Mononuclear cell (primary cell): Measurements from ENCODE around the gene EIF2B4. TPM values are rescaled to one million over a fixed set of nuclear protein-coding genes. Genes with fewer than 3 reads are reported as not detected.
"Not testable (repeated sequence)": the region's sequence is repeated elsewhere in the genome, so short reads cannot be mapped to it uniquely, and the experiment has no call there.

Experiments
- H3K27me3 ChIP-seq: 2 replicates; pipeline ENCODE4 v1.6.0; 2011; ENCODE audit warnings: low read length, control low read depth; ENCODE audit not compliant: insufficient read depth
- H3K4me1 ChIP-seq: 2 replicates; pipeline ENCODE4 v1.5.1; 2011; ENCODE audit warnings: mild to moderate bottlenecking, low read length, control low read depth; ENCODE audit not compliant: insufficient read depth
- H3K4me3 ChIP-seq: 2 replicates; pipeline ENCODE4 v1.5.1; 2011; ENCODE audit warnings: mild to moderate bottlenecking, low read length, moderate library complexity
- H3K9me3 ChIP-seq: 2 replicates; pipeline ENCODE4 v1.5.1; 2011; ENCODE audit warnings: low read depth, mild to moderate bottlenecking, control low read depth, low read length
- total RNA-seq: library from RNA; depleted of rRNA; stranded (reverse); fragments of >200 nt; gene quantifications from one replicate; pipeline ENCODE4 v1.2.3, GENCODE V29; 2012

EIF2B4 gene
- total RNA-seq, 1 donor: 8.8 TPM

DNA sequence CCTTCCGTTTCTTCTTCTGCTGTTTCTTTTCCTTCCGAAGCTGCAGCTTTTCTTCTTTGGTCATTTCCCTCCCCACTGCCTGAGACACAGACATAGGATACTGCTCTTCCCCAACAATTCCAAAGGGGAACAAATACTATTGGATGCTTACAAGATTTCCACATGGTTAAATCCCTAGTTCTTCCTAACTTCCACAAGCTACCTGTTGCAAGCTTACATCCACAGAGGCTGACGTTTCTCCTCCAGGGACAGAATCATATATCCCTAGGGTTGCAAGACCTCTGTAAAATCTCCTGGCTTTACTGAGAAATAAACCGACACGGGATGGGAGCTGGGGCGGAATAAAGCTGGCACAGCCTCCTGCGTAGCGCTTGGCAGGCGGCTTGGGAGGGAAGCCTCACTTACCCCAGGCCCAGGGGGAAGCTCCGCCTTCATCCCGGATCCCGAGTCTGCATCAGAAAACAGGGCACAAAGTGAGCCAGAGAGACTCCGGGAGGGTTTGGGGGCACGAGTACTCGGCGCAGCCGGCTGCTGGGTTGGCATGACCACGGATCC is 590 bp downstream of the EIF2B4 start:
- Histone ChIP-seq H3K27me3 (no peaks in the 10 kb centered on the region), H3K9me3 (no peaks in the 10 kb centered on the region), H3K4me1 (peaks cover 37% of the 10 kb centered on the region), H3K4me3 (peak overlapping the region; percentile 80)

DNA sequence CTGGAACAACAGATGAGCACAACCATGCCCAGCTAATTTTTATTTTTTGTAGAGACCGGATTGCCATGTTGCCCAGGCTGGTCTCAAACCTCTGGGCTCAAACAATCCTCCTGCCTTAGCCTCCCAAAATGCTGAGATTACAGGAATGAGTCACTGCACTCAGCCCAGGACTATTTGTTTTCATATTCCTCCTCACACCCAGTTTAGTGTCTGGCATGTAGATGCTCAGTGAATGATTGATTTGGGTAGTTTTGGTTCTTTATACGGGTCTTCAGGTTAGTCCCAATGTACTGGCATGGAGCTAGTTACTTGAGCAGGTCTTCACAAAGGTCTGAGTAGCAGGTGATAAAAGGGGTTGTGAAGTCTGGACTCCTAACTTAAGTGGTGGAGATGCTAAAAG is 6.2 kb downstream of the EIF2B4 start:
- Histone ChIP-seq H3K9me3 (no peaks in the 10 kb centered on the region), H3K4me3 (no peak overlapping the region), H3K27me3 (no peaks in the 10 kb centered on the region), H3K4me1 (peaks cover 5% of the 10 kb centered on the region)

DNA sequence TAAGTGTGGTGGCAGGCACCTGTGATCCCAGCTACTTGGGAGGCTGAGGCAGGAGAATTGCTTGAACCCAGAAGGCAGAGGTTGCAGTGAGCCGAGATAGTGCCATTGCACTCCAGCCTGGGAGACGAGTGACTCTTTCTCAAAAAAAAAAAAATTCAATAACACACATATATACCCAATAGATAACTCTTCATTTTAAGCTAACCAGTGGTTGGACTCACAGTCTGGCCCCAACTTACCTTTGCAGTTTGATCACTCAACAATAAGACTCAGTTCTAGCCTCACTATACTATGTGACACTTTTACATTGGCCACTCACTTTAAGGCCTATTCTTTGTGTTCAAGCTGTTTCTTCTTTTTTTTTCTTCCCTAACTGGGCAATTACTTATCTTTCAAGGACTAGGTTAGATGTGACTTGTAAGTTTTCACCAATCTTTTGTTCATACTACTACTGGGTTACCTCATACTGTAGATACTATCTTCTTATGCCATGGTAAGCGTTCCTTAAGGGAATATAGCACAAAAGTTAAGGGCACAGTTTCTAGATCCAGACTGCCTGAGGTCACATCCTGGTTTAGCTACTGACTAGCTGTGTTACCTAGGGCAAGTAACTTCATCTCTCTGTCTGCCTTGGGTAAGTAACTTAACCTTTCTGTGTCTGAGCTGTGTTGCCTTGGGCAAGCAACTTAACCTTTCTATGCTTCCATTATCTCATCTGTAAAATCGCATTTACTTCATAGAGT is 7.3 kb downstream of the EIF2B4 start:
- Histone ChIP-seq H3K4me3 (no peak overlapping the region), H3K9me3 (no peaks in the 10 kb centered on the region), H3K4me1 (peaks cover 5% of the 10 kb centered on the region), H3K27me3 (no peaks in the 10 kb centered on the region)

DNA sequence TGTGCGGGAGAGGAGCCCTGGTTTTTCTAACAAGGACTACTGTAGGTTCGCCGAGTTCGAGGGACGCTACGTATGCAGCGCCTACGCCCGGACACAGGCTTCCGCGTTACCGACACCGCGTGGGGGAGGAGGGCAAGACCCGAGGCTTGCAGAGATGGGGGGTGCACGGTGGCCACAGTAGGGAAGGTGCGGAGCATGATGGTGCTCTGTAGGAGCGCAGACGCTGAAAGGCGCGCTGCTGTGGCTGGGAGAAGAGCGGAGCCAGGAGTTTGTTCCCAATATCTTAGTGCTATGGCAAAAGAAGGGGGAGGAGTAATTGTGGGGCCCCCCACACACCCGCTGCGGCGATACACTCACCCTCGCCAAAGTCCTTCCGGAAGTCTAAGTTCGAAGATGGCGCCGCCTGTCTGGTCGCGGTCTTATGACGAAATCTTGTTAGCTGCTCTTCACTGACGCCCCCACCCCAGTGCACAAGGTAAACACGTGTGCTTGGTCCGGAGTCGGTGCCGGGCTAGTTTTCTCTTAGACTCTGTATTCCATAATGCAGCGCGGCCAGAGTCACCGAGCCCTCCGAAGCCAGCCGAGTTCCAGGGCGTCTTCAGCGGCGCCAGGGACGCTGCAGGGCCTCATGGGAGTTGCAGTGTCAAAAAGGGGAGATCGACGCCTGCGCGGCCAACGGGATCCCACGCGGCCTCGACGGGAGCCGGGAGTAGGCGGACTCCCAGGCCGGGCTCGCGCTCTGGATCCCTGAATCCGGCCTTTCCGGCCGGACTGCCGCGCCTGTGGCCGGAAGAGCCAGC is 13.6 kb downstream of the EIF2B4 start, which contains the start of gene GTF3C2:
TSS of gene GTF3C2 (minus strand) at position 383 of the 800 bp plus-strand sequence. CDS start 13,210 bp downstream, outside the sequence.
- Histone ChIP-seq H3K27me3 (no peaks in the 10 kb centered on the region), H3K9me3 (no peaks in the 10 kb centered on the region), H3K4me3 (peak within 1 kb of the TSS; percentile 67), H3K4me1 (peaks cover 45% of the 10 kb centered on the region)

DNA sequence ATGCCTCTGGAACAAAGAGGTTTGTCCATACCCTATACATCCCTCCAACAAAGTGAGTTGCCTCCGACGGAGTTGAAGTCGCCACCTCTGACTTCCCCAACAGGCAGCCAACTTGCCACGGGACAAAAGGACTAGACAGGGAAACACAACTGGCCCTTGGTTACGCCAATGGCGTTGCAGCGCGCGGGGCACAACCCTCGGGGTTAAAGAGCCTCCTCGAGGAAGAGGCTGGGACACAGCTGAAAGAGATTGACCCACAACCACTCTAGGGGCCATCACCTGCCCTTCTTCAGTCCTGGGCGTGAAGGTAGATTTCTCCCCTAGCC is 14.1 kb downstream of the EIF2B4 start:
- H3K27me3 ChIP-seq: no peaks in the 10 kb centered on the region
- H3K4me1 ChIP-seq: peaks cover 48% of the 10 kb centered on the region
- peak overlapping the region; percentile 67 for H3K4me3 ChIP-seq
- no peaks in the 10 kb centered on the region for H3K9me3 ChIP-seq

DNA sequence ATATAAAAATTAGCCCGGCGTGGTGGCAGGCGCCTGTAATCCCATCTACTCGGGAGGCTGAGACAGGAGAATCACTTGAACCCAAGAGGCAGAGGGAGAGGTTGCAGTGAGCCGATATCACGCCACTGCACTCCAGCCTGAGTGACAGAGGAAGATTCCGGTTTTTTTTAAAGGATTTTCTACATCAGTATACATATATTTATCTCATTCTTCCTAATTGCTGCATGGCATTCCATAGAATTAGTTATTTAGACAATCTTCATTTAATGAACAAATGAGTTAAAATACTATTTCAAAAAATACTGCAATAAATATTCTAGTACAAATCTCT is 15.6 kb downstream of the EIF2B4 start:
- Histone ChIP-seq H3K4me1 (peaks cover 48% of the 10 kb centered on the region), H3K27me3 (no peaks in the 10 kb centered on the region), H3K4me3 (no peak overlapping the region), H3K9me3 (no peaks in the 10 kb centered on the region)

DNA sequence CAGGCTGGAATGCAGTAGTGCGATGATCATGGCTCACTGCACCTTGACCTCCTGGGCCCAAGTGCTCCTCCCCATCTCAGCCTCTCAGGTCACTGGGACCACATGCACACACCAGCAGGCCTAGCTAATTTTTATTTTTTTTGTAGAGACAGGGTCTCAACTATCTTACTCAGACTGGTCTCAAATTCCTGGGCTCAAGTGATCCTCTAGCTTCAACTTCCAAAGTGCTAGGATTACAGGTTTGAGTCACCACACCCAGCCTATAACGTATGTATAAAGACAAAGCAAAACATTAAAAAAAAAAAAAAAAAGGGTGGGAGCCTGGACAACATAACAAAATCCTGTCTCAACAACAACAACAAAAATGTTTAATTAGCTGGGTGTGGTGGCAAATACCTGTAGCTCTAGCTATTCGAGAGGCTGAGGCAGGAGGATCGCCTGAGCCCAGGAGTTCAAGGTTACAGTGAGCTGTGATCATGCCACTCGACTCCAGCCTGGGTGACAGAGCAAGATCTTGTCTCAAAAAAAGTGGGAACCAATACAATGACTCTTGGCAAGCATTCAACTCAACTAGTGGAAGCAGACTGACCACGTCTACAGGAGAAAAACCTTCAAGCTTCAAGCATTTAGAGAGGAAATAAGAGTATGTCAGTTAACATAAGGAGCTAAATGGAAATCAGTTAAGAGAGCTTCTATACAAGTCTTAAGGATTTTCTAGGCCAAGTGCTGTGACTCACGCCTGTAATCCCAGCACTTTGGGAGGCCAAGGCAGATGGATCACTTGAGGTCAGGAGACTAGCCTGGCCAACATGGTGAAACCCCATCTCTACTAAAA is 16.2 kb downstream of the EIF2B4 start:
- H3K4me1 ChIP-seq: peaks cover 48% of the 10 kb centered on the region

DNA sequence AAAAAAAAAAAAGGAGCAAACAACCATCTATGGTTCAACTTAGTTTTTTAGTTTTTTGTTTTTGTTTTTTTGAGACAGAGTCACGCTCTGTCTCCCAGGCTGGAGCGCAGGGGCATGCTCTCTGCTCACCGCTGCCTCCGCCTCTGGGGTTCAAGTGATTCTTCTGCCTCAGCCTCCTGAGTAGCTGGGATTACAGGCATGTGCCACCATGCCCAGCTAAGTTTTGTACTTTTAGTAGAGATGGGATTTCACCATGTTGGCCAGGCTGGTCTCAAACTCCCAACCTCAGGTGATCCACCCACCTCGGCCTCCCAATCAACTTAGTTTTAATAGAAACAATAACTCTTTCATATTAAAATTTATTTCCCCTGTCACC is 16.8 kb downstream of the EIF2B4 start:
- not testable (repeated sequence) for H3K27me3 ChIP-seq, H3K4me3 ChIP-seq, H3K9me3 ChIP-seq
- H3K4me1 ChIP-seq: peaks cover 48% of the 10 kb centered on the region

More for the DNA sequence above, 16.2 kb downstream of the EIF2B4 start:
- Histone ChIP-seq H3K4me3 (no peak overlapping the region), H3K9me3 (no peaks in the 10 kb centered on the region), H3K27me3 (no peaks in the 10 kb centered on the region)

DNA sequence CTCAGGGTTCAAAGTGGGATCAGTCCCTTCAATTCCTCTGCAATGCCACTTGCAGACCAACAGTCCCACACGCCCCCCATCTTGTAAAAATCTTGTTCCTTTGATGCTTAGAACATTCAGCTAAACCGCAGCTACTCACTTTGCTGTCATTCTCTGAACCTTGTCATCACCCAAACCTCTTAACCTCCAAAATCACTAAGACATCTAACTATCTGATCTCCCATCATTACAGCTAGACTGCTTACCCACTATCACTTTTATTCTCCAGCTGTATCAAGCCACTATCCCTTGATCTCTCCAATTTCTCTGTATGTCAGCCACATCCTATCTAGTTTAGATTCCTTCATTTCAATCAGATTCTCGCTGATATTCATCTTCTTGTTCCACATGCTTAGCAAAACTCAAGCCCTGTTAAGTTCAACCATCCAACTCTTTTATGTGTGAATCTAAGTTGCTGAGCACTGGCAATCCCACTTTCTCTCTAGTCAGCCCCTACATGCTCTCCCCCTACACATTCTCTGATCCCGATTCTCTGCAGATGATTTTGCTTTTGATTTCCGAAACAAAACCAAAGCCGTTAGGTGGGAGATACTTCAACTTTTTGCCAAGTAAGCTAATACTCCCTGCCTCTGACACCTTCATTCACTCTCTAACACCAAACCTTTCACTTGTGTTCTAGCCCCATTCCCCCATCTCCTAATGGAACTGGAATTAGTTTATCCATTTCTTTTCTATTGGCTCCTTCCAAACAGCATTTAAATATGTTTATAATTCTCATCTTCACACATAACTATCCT is 18.1 kb downstream of the EIF2B4 start:
- no peaks in the 10 kb centered on the region for H3K27me3 ChIP-seq
- no peak overlapping the region for H3K4me3 ChIP-seq
- peaks cover 35% of the 10 kb centered on the region for H3K4me1 ChIP-seq
- no peaks in the 10 kb centered on the region for H3K9me3 ChIP-seq

DNA sequence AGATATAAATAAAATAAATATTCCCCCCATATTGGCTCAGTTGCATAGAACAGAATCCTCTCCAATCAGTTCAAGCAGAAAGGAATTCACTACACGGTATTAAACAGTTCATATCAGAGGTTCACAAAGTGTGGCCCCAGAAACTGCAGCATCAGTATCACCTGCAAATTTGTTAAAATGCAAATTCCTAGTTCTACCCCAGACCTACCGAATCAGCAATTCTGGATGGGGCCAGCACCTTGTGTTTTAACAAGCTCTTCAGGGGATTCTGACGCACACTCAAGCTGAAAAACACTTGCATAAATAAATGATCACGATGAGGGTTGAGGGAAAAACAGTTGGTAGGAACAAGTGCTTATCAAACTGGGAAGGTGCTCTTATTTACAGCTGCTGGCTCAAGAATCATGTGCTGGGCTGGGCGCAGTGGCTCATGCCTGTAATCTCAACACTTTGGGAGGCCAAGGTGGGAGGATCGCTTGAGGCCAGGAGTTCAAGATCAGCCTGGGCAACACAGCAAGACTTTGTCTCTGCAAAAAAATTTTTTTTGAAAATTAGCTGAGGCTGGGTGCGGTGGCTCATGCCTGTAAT is 19.9 kb downstream of the EIF2B4 start:
- Histone ChIP-seq H3K9me3 (no peaks in the 10 kb centered on the region), H3K4me1 (peaks cover 30% of the 10 kb centered on the region), H3K27me3 (no peaks in the 10 kb centered on the region), H3K4me3 (no peak overlapping the region)

DNA sequence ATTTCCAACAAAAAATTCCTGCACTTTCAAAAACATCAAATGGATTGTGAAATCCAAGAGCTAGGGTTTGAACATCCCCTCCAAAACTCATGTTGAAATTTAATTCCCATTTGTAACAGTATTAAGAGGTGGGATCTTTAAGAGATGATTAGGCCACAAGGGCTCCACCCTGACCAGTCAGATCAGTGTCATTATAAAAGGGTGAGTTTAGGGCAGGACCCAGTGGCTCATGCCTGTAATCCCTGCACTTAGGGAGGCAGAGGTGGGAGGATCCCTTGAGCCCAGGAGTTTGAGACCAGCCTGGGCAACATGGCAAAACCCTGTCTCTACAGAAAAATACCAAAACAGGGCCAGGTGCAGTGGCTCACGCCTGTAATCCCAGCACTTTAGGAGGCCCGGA is 22.5 kb downstream of the EIF2B4 start:
- peaks cover 10% of the 10 kb centered on the region for H3K4me1 ChIP-seq
- no peaks in the 10 kb centered on the region for H3K27me3 ChIP-seq
- no peaks in the 10 kb centered on the region for H3K9me3 ChIP-seq
- H3K4me3 ChIP-seq: no peak overlapping the region

DNA sequence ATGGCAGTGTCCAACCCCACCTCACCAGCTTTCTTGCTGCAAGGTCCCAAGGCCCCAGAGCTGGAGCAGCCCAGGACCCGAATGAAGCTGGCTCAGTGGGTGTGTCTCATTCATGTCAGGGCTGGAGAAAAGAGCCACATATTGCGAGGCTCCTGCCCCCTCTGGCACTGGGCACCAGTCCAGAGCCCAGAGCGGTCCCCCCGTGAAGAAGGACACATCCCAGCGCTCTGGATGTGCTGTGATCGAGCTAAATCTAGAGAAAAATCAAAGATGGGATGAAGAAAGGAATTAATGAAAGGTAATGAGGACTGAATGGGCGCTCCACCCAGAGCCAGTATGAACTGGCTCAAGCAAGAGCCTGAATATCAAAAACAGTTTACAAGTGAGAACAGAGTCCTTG is 34.0 kb downstream of the EIF2B4 start:
- Histone ChIP-seq H3K4me1 (no peaks in the 10 kb centered on the region), H3K9me3 (no peaks in the 10 kb centered on the region), H3K27me3 (no peaks in the 10 kb centered on the region), H3K4me3 (no peak overlapping the region)

DNA sequence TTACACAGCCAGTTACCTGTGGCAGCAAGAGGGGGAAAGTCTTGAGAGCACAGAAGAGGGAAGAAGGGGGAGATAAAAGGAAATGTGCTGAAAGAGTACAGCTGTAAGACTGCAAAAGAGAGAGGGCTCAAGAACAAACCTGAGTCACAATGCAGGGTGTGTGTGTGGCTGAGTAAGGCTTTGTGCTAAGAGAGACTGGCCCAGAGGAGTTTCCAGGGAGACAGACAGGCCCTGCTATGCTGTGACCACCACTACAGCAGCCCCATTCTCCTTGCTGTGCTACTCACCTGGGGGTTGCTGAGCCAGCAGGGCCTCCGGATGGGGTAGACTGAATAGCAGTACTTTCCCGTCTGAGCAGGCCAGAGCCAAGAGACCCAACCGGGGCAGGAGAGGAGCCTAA is 34.8 kb downstream of the EIF2B4 start:
- Histone ChIP-seq H3K27me3 (no peaks in the 10 kb centered on the region), H3K4me3 (no peak overlapping the region), H3K4me1 (no peaks in the 10 kb centered on the region), H3K9me3 (no peaks in the 10 kb centered on the region)

DNA sequence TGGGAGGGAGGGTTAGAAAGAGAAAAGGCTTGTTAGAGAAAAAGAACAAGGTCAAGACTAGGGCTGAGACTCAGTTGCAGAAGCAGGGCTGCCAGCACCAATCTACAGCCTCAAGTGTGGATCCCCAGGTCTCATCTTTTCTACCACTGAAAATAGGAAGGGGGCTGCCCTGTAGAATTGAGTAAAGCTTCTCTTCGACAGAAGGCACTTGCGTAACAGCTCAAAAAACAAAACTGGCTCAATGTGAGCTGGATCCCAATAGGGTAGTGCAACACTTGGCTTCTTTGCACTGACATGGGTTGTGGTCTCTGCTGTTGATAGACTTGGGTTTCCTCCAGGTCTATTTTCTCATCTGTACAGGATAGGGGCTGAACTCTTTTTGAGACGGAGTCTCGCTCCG is 45.4 kb downstream of the EIF2B4 start:
- Histone ChIP-seq H3K4me1 (peaks cover 15% of the 10 kb centered on the region), H3K4me3 (no peak overlapping the region), H3K27me3 (no peaks in the 10 kb centered on the region), H3K9me3 (no peaks in the 10 kb centered on the region)
